ENCODE measurements around the gene TMEM126A. TPM values are rescaled to one million over a fixed set of nuclear protein-coding genes. Genes with fewer than 3 reads are reported as not detected.

TMEM126A gene
- total and polyA plus RNA-seq, 2 of the 13 experiments (the other 11 are each of a cell fraction or from before 2014, with no cell fraction given) = 59.5 to 66.9 TPM

DNA sequence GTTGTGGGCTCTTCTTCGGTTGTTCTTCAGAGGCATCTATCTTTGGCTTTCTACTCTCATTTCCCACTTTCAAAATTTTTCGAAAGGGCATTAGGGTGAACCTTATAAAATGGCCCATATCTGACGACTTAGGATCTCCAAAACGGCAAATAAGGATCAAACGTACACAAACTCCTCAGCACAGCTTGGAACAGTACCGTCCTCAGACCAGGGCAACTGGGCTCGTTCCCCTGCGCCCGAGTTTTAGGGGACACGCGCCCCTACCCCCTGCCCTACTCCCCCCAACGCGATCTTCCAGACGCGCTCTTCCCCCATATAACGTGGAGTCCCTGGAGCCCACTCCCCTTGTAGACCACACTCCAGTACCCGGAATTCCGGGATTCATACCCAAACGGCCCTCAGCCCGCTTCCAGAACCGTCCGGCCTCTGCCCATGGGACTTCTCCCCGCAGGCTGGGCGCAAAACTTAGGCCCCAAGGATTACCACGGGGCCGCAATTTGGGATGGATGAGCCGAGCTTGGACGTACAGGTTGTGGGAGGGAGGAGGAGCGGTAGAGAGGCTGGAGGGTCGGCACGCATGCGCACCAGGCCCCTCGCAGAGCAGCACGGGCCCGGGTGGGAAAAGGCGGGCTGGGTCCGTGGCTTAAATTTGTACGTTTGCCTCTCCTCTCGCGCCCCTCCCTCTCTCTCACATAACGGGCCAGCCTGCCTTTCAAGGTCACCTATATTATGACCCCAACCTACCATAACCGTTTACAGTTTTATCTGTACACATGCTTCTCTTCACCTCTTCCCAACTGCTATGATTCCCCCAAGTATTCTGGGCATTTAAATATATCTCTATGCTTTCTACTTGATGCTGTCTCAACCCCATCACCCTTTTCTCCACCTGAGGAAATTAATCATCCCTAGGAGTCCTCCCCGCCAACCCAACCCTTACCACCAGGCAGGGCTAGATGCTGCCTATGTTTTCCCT is 34.9 kb downstream of the TMEM126A start (continued):
- TF ChIP-seq TBX2 (CRISPR knock-in tag; IDR thresholded peaks at IDR 0.05; ENCODE audit: borderline replicate concordance) (no peak), ZNF547 (CRISPR knock-in tag; IDR thresholded peaks at IDR 0.05) (no peak), ZNF777 (CRISPR knock-in tag; IDR thresholded peaks at IDR 0.05) (0 out of 2 replicates have a peak, but pooled peaks have one; percentile 28), RBM39 (IDR thresholded peaks at IDR 0.05; ENCODE audit: low read depth, low read length, poor library complexity, severe bottlenecking) (peak; percentile 37), NFYC (CRISPR knock-in tag; IDR thresholded peaks at IDR 0.05) (no peak)
- TF ChIP-seq, protein P1, sequence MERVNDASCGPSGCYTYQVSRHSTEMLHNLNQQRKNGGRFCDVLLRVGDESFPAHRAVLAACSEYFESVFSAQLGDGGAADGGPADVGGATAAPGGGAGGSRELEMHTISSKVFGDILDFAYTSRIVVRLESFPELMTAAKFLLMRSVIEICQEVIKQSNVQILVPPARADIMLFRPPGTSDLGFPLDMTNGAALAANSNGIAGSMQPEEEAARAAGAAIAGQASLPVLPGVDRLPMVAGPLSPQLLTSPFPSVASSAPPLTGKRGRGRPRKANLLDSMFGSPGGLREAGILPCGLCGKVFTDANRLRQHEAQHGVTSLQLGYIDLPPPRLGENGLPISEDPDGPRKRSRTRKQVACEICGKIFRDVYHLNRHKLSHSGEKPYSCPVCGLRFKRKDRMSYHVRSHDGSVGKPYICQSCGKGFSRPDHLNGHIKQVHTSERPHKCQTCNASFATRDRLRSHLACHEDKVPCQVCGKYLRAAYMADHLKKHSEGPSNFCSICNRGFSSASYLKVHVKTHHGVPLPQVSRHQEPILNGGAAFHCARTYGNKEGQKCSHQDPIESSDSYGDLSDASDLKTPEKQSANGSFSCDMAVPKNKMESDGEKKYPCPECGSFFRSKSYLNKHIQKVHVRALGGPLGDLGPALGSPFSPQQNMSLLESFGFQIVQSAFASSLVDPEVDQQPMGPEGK (CRISPR knock-in tag; IDR thresholded peaks at IDR 0.05) = no peak

GRCh38 chr11:85685125-85685819 is 37.5 kb downstream of the TMEM126A start:
- Histone ChIP-seq H3K4me3 (replicated peaks in 1 of 3; ENCODE audit: insufficient read depth in 1 of 3, low read depth in 2 of 3, low read length in 3 of 3) (peak overlapping the region; percentile 20 to 69 (median 44); a peak in 5 of 6 replicates), H2AFZ (ENCODE audit: low read length) (peak overlapping the region; percentile 67), H3K27me3 (ENCODE audit: control insufficient read depth in 1 of 2, insufficient read depth in 2 of 2, low read length in 2 of 2) (peaks cover 0 to 10% of the 10 kb centered on the region in 2 experiments; a peak in 1 of 5 replicates), H3K9ac (ENCODE audit: insufficient read depth, low read depth, low read length) (peak overlapping the region; percentile 14), H4K20me1 (ENCODE audit: insufficient read depth, low read length) (no peaks in the 10 kb centered on the region), H3K36me3 (replicated peaks in 1 of 2; ENCODE audit: control insufficient read depth in 1 of 2, insufficient read depth in 2 of 2, low read length in 2 of 2) (no peaks in the 10 kb centered on the region), H3K27ac (ENCODE audit: extremely low read length, insufficient read depth, low read length) (no peak overlapping the region), H3K4me2 (ENCODE audit: low read depth, low read length) (peak overlapping the region; percentile 92), H3K79me2 (ENCODE audit: insufficient read depth, low read length) (no peaks in the 10 kb centered on the region), H3K9me3 (ENCODE audit: low read length) (no peaks in the 10 kb centered on the region), H3K4me1 (ENCODE audit: insufficient read depth, low read length) (peaks cover 33% of the 10 kb centered on the region; the same call in 1 of the 2 replicates)
- CTCF ChIA-PET (ENCODE audit: low intra/inter-chr PET ratio, low total read pairs) = no interaction called here
- FAIRE-seq (peak; percentile 30), DNase-seq (ENCODE audit: low spot score) (no peak), ATAC-seq (peak; percentile 79)
- in situ Hi-C loops (cut with HindIII; ENCODE audit: extremely low pct_ligation_motif_present, low pct_unique_long_range_greater_than_20kb) (no loop called here), intact Hi-C loops (cut with micrococcal nuclease; ENCODE audit: unreplicated experiment) (no loop called here)
- BruUV-seq (replicated peaks) = no TSS peak
- WGBS (ENCODE audit: low lambda C conversion rate) = 11% methylated on average over 11 of the region's 15 CpGs
- POLR2A ChIA-PET = interaction anchor here (1.3 to 2.1 kb wide), 3 partner anchors 20 to 57 kb away, joined by 5 to 11 read pairs (median 6); partner anchors contain the start of genes CREBZF, TMEM126A and TMEM126B
- TF ChIP-seq, protein P2, sequence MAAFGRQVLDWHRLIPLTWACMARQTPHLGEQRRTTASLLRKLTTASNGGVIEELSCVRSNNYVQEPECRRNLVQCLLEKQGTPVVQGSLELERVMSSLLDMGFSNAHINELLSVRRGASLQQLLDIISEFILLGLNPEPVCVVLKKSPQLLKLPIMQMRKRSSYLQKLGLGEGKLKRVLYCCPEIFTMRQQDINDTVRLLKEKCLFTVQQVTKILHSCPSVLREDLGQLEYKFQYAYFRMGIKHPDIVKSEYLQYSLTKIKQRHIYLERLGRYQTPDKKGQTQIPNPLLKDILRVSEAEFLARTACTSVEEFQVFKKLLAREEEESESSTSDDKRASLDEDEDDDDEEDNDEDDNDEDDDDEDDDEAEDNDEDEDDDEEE (CRISPR knock-in tag; IDR thresholded peaks at IDR 0.05) = peak; percentile 43; the same call in 1 of the 2 replicates
- TF ChIP-seq XRCC5 (optimal IDR thresholded peaks at IDR 0.05; ENCODE audit: low read length) = peak; percentile 28
- no peak for TF ChIP-seq KLF9 (CRISPR knock-in tag; IDR thresholded peaks at IDR 0.05; ENCODE audit: low read depth)
- peak; percentile 90 for TF ChIP-seq ZNF292 (CRISPR knock-in tag; IDR thresholded peaks at IDR 0.05; ENCODE audit: borderline replicate concordance, low read depth)
- no peak for TF ChIP-seq SIX1 (CRISPR knock-in tag; IDR thresholded peaks at IDR 0.05; ENCODE audit: borderline replicate concordance)
- TF ChIP-seq GABPB1 (CRISPR knock-in tag; IDR thresholded peaks at IDR 0.05) = peak; percentile 29; the same call in 1 of the 2 replicates
- TF ChIP-seq ZNF776 (CRISPR knock-in tag; IDR thresholded peaks at IDR 0.05) = 0 out of 2 replicates have a peak, but pooled peaks have one; percentile 56
- TF ChIP-seq, protein P3, sequence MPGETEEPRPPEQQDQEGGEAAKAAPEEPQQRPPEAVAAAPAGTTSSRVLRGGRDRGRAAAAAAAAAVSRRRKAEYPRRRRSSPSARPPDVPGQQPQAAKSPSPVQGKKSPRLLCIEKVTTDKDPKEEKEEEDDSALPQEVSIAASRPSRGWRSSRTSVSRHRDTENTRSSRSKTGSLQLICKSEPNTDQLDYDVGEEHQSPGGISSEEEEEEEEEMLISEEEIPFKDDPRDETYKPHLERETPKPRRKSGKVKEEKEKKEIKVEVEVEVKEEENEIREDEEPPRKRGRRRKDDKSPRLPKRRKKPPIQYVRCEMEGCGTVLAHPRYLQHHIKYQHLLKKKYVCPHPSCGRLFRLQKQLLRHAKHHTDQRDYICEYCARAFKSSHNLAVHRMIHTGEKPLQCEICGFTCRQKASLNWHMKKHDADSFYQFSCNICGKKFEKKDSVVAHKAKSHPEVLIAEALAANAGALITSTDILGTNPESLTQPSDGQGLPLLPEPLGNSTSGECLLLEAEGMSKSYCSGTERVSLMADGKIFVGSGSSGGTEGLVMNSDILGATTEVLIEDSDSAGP (CRISPR knock-in tag; IDR thresholded peaks at IDR 0.05; ENCODE audit: borderline replicate concordance) = peak; percentile 47; the same call in 1 of the 2 replicates
- TF ChIP-seq JUNB (CRISPR knock-in tag; IDR thresholded peaks at IDR 0.05; ENCODE audit: borderline replicate concordance) = no peak

All from HepG2 (cell line).